IMR-90 (cell line): ENCODE measurements around the gene CCNI2. TPM values are rescaled to one million over a fixed set of nuclear protein-coding genes. Genes with fewer than 3 reads are reported as not detected.
A peak's percentile ranks its signal among the peaks of the same experiment; 100 is the strongest.

ENCODE experiments used
- ATAC-seq: fragments of 200-7000 bp; cut with Tn5 transposase; 2 replicates; pipeline ENCODE4 v1.9.1; 2020; ENCODE audit warnings: low read depth, mild to moderate bottlenecking, moderate library complexity
- BruUV-seq: library from RNA; stranded (reverse); fragments of 400-500 nt; replicated peaks from 2 replicates; lab custom pipeline; 2021; lab: Mats Ljungman, UMichigan
- CTCF ChIA-PET: fragments of 300-600 bp; formaldehyde crosslinking; extraction: SDS; loops from one replicate; lab custom pipeline; 2021; ENCODE audit warnings: antibody characterized with exemption; lab: Yijun Ruan, JAX
- POLR2A ChIA-PET: fragments of 300-600 bp; sonication (Branson Sonifier 250); formaldehyde crosslinking; loops from one replicate; lab custom pipeline; 2022; ENCODE audit warnings: antibody characterized with exemption; ENCODE audit not compliant: unreplicated experiment; lab: Charles Lee
- DNase-seq: peaks from one replicate; pipeline ENCODE4 v3.0.0; 2013
- H2AFZ ChIP-seq: replicated peaks from 2 replicates; pipeline ENCODE3; 2013; ENCODE audit warnings: low read length, mild to moderate bottlenecking; ENCODE audit not compliant: poor library complexity
- H2AK5ac ChIP-seq: 2 replicates; pipeline ENCODE4 v1.6.1; 2013; ENCODE audit warnings: low read depth, low read length, inconsistent platforms
- H2AK9ac ChIP-seq: replicated peaks from 2 replicates; pipeline ENCODE3; 2013; ENCODE audit warnings: mild to moderate bottlenecking, low read depth, low read length, moderate library complexity; ENCODE audit not compliant: poor library complexity
- H2BK120ac ChIP-seq: 2 replicates; pipeline ENCODE4 v1.6.1; 2013; ENCODE audit warnings: low read depth, low read length, inconsistent platforms
- H2BK15ac ChIP-seq: 3 replicates; pipeline ENCODE4 v1.6.1; 2013; ENCODE audit warnings: low read depth, low read length, inconsistent platforms
- H2BK20ac ChIP-seq: 2 replicates; pipeline ENCODE4 v1.6.1; 2013; ENCODE audit warnings: low read depth, mild to moderate bottlenecking, inconsistent platforms, low read length, moderate library complexity
- H2BK5ac ChIP-seq: 2 replicates; pipeline ENCODE4 v1.6.1; 2013; ENCODE audit warnings: mild to moderate bottlenecking, low read depth, low read length, inconsistent platforms; ENCODE audit not compliant: poor library complexity, severe bottlenecking
- H3K14ac ChIP-seq: replicated peaks from 2 replicates; pipeline ENCODE4 v1.6.1; 2013; ENCODE audit warnings: low read depth, low read length, inconsistent platforms
- H3K18ac ChIP-seq: 2 replicates; pipeline ENCODE4 v1.6.1; 2013; ENCODE audit warnings: low read depth, low read length, control low read depth
- H3K23ac ChIP-seq: 2 replicates; pipeline ENCODE4 v1.6.1; 2013; ENCODE audit warnings: low read depth, low read length, inconsistent platforms
- H3K27ac ChIP-seq: 2 replicates; pipeline ENCODE4 v1.5.1; 2013; ENCODE audit warnings: mild to moderate bottlenecking, control low read depth, low read length; ENCODE audit not compliant: insufficient read depth
- H3K27me3 ChIP-seq: 2 replicates; pipeline ENCODE4 v1.6.1; 2013; ENCODE audit warnings: low read length; ENCODE audit not compliant: control insufficient read depth, insufficient read depth
- H3K36me3 ChIP-seq: 2 replicates; pipeline ENCODE4 v1.6.1; 2013; ENCODE audit warnings: low read length, mixed read lengths; ENCODE audit not compliant: control insufficient read depth, insufficient read depth
- H3K4ac ChIP-seq: 2 replicates; pipeline ENCODE4 v1.6.1; 2013; ENCODE audit warnings: low read depth, low read length, inconsistent platforms
- H3K4me1 ChIP-seq: 2 replicates; pipeline ENCODE4 v1.6.1; 2013; ENCODE audit warnings: low read length, mixed read lengths; ENCODE audit not compliant: control insufficient read depth, insufficient read depth
- H3K4me2 ChIP-seq: 2 replicates; pipeline ENCODE4 v1.6.1; 2013; ENCODE audit warnings: low read depth, mild to moderate bottlenecking, control low read depth, low read length, moderate library complexity
- H3K4me3 ChIP-seq: 2 replicates; pipeline ENCODE4 v1.5.1; 2013; ENCODE audit warnings: low read depth, mild to moderate bottlenecking, control low read depth, low read length, moderate library complexity; ENCODE audit not compliant: insufficient read depth
- H3K56ac ChIP-seq: 2 replicates; pipeline ENCODE4 v1.6.1; 2013; ENCODE audit warnings: low read length, inconsistent platforms; ENCODE audit not compliant: insufficient read depth; ENCODE audit errors: extremely low read depth
- H3K79me1 ChIP-seq, 2 experiments: 2 replicates each; pipeline ENCODE4 v1.6.1; 2013; ENCODE audit warnings: low read length in 2 of 2, inconsistent platforms in 1 of 2, low read depth in 1 of 2
- H3K9ac ChIP-seq: 2 replicates; pipeline ENCODE4 v1.6.1; 2013; ENCODE audit warnings: low read depth, low read length, control low read depth
- H3K9me1 ChIP-seq: 2 replicates; pipeline ENCODE4 v1.6.1; 2013; ENCODE audit warnings: low read length, inconsistent platforms; ENCODE audit not compliant: insufficient read depth
- H3K9me3 ChIP-seq: 2 replicates; pipeline ENCODE4 v1.6.1; 2013; ENCODE audit warnings: low read length; ENCODE audit not compliant: control insufficient read depth, insufficient read depth
- H4K20me1 ChIP-seq: 2 replicates; pipeline ENCODE4 v1.6.1; 2013; ENCODE audit warnings: low read length, inconsistent platforms; ENCODE audit not compliant: insufficient read depth
- H4K5ac ChIP-seq: 2 replicates; pipeline ENCODE4 v1.6.1; 2013; ENCODE audit warnings: mild to moderate bottlenecking, low read depth, low read length, control low read depth
- H4K8ac ChIP-seq, 2 experiments: 2 replicates each; pipeline ENCODE4 v1.6.1; 2013; ENCODE audit warnings: low read depth in 2 of 2, low read length in 2 of 2, control low read depth in 1 of 2, inconsistent platforms in 1 of 2
- H4K91ac ChIP-seq: 2 replicates; pipeline ENCODE4 v1.6.1; 2013; ENCODE audit warnings: low read depth, low read length, inconsistent platforms; ENCODE audit not compliant: insufficient read depth
- BHLHE40 ChIP-seq: fragments of 150-350 bp; IDR thresholded peaks from 2 replicates; pipeline ENCODE4 v1.6.1; 2016; ENCODE audit warnings: mild to moderate bottlenecking, low read depth, low read length
- CHD1 ChIP-seq: IDR thresholded peaks from 2 replicates; pipeline ENCODE4 v1.6.1; 2012; ENCODE audit warnings: low read depth, low read length, improper control_type of control experiment
- MXI1 ChIP-seq: IDR thresholded peaks from 2 replicates; pipeline ENCODE4 v1.6.1; 2012; ENCODE audit warnings: low read depth, mild to moderate bottlenecking, low read length, moderate library complexity, borderline replicate concordance
- WGBS, 2 experiments: methylation state at CpG; one replicate each; pipeline versions ENCODE4 v1.1.5 to v1.1.7; 2013; ENCODE audit warnings: missing lambda C conversion rate in 2 of 2; ENCODE audit not compliant: insufficient read length in 1 of 2; ENCODE audit errors: extremely low coverage in 2 of 2; 5-methylcytosine and 5-hydroxymethylcytosine counted together
- dilution Hi-C: fragments of 300-500 bp; cut with HindIII; formaldehyde crosslinking; loops from one replicate; pipeline ENCODE4 v1.14.3; 2018; ENCODE audit warnings: low sequenced_read_pairs; ENCODE audit not compliant: unreplicated experiment
- in situ Hi-C: fragments of 300-500 bp; cut with MboI; formaldehyde crosslinking; loops from 3 replicates; pipeline ENCODE4 v1.14.3; 2019; ENCODE audit warnings: low sequenced_read_pairs, inconsistent platforms, mixed read lengths
- intact Hi-C: fragments of 100-400 bp; cut with micrococcal nuclease; formaldehyde crosslinking; loops from 2 replicates; pipeline ENCODE4 v1.10.0; 2022
- polyA plus RNA-seq, 3 experiments: library from polyadenylated mRNA; depleted of rRNA; stranded (reverse); fragments of >200 nt; gene quantifications; 2 replicates each; pipeline ENCODE4 v1.2.3, GENCODE V29; 2012; ENCODE audit warnings: low replicate concordance in 1 of 3
- total RNA-seq: library from RNA; depleted of rRNA; stranded (reverse); fragments of >200 nt; gene quantifications from 2 replicates; pipeline ENCODE4 v1.2.3, GENCODE V29; 2012
- TF ChIP-seq, protein P1 (sequence below): fragments of 150-350 bp; IDR thresholded peaks from 2 replicates; pipeline ENCODE4 v1.6.1; 2016; ENCODE audit warnings: low read depth, mild to moderate bottlenecking, low read length, moderate library complexity, borderline replicate concordance

CCNI2 gene
- total and polyA plus RNA-seq, 2 of the 4 experiments (the other 2 are of a cell fraction), result not detected

DNA sequence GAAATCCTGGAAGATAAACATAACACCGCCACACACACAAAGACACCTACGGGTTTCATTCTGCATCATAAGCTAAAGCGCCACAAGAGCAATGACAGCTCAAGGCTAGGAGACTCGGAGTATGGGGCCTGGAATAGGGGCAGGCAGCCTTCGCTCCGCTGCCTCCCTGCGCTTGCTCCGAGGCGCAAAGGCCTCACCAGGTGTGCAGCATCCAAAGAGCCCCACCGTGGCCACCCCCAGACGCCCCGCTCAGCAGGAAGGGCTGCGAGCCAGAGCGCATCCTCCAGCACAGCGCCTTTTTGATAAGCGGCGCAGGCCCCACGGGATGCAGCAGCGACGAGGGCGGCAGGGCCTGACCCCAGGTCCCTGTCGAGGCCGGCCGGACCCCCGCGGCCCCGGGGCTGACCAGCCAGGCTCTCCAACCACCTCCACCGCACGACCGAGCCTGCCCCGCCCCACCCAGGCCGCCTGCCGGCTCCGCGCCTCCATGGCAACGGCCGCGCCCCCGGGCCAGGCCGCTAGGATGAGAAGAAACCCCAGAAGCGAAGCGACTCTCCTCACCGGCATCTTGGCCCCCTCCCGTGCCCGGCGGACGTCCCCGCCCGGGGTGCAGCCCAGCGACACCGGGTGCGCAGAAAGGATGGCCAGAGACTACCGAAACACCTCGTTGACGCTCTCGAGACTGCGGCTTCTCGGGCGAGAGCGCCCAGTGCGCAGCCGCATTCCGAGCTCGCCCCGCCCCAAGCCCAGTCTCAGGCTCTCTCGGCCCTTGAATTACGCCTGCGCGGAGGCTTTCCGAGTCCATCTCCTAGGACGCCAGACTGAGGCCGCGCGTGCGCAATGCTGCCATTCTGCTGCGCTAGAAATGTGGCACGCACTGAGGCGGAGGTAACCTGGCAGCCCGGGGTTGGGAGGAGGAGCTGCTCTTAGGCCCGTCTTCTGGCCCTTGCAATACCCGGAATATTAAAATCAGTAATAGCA, 10.1 kb upstream of the CCNI2 start, which contains the start of gene KIF3A:
KIF3A (minus strand) TSS at position 694 of the 981 bp plus-strand sequence; CDS start at position 567, 127 bp downstream.
- peak within 1 kb of the TSS; percentile 80 for H3K9ac ChIP-seq
- WGBS, 2 experiments, result 1% methylated on average over 49 of the region's 81 CpGs; no CpG with 5 or more reads in 1 of the 2 experiments
- peak within 1 kb of the TSS; percentile 26; the same call in 1 of the 2 replicates for H4K91ac ChIP-seq
- 0 out of 2 replicates have a peak, but pooled peaks cover 5% of the 10 kb centered on the region for H3K9me1 ChIP-seq
- H2BK5ac ChIP-seq, result no peak within 1 kb of the TSS
- peaks cover 2% of the 10 kb centered on the region; the same call in 1 of the 2 replicates for H3K36me3 ChIP-seq
- TF ChIP-seq MXI1 (peak; percentile 61; the same call in 1 of the 2 replicates), CHD1 (no peak), BHLHE40 (no peak)
- TF ChIP-seq, protein P1, sequence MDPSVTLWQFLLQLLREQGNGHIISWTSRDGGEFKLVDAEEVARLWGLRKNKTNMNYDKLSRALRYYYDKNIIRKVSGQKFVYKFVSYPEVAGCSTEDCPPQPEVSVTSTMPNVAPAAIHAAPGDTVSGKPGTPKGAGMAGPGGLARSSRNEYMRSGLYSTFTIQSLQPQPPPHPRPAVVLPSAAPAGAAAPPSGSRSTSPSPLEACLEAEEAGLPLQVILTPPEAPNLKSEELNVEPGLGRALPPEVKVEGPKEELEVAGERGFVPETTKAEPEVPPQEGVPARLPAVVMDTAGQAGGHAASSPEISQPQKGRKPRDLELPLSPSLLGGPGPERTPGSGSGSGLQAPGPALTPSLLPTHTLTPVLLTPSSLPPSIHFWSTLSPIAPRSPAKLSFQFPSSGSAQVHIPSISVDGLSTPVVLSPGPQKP, result no peak
- H4K8ac ChIP-seq, result peak within 1 kb of the TSS; percentile 61 to 86
- ChIA-PET POLR2A (interaction anchor here (0.6 to 0.7 kb wide), 2 partner anchors 8 to 9 kb away, joined by 3 to 7 read pairs; no protein-coding TSS in a partner anchor), CTCF (interaction anchor here (0.5 to 1.3 kb wide), 4 partner anchors 10 to 83 kb away, joined by 3 to 6 read pairs (median 4); partner anchors contain the start of gene CCNI2)
- no peak within 1 kb of the TSS for H3K18ac ChIP-seq
- peak within 1 kb of the TSS; percentile 95 for H3K4me2 ChIP-seq
- H3K23ac ChIP-seq, result no peak within 1 kb of the TSS
- H2BK15ac ChIP-seq, result no peak within 1 kb of the TSS
- H2AK5ac ChIP-seq, result no peak within 1 kb of the TSS
- no peaks in the 10 kb centered on the region for H3K4me1 ChIP-seq
- peak within 1 kb of the TSS; percentile 18; the same call in 1 of the 2 replicates for H4K5ac ChIP-seq
- intact Hi-C loops (no loop called here), dilution Hi-C loops (no loop called here), in situ Hi-C loops (no loop called here)
- no peaks in the 10 kb centered on the region for H3K27me3 ChIP-seq
- peak within 1 kb of the TSS; percentile 64 for H3K27ac ChIP-seq
- peak within 1 kb of the TSS; percentile 84 for H3K4me3 ChIP-seq
- H3K79me1 ChIP-seq, result peaks cover 12 to 13% of the 10 kb centered on the region in 2 experiments; a peak in 3 of 4 replicates
- no peak within 1 kb of the TSS for H2AK9ac ChIP-seq
- peaks cover under 1% of the 10 kb centered on the region; the same call in 1 of the 2 replicates for H3K9me3 ChIP-seq
- peak within 1 kb of the TSS; percentile 6; the same call in 1 of the 2 replicates for H3K4ac ChIP-seq
- peak within 1 kb of the TSS; percentile 96 for H2AFZ ChIP-seq
- ATAC-seq (peak; percentile 99), DNase-seq (peak; percentile 91)
- no peak within 1 kb of the TSS for H2BK120ac ChIP-seq
- H2BK20ac ChIP-seq, result no peak within 1 kb of the TSS
- no TSS peak for BruUV-seq
- no peaks in the 10 kb centered on the region for H4K20me1 ChIP-seq
- H3K56ac ChIP-seq, result no peak within 1 kb of the TSS
- H3K14ac ChIP-seq, result 0 out of 2 replicates have a peak within 1 kb of the TSS, but pooled peaks have one; percentile 31
